Erythroblast (primary cell): ENCODE data around the gene LLGL2.

Source experiments
- GATA1 ChIP-seq: IDR thresholded peaks from 2 replicates; pipeline ENCODE4 v1.6.1; 2011; ENCODE audit warnings: low read depth, mild to moderate bottlenecking, control low read depth, low read length, moderate library complexity
- POLR2A ChIP-seq: IDR thresholded peaks from 2 replicates; pipeline ENCODE4 v1.6.1; 2011; ENCODE audit warnings: mild to moderate bottlenecking, low read length

DNA sequence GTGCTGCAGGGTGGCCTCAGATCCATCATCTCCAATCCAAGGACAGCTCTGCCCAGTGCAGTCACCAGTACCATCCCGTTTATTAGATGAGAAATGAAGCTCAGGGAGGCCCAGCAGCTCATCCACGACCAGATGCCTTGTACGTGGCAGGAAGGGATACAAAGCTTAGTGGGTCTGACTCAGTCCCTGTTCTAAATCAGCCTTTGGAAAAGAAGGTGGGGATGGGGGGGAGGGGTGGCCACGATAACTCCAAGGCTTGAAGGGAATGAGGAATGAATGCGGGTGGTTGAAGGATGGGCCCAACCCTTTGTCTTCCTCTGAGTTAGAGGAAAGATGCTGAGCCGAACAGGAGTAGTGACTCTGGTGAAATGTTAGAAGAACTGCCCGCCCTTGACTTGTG lies 25.8 kb downstream of the LLGL2 start:
- TF ChIP-seq POLR2A (no peak), GATA1 (no peak)
